Measurements from ENCODE around the gene FAM20B.

Gene FAM20B

GRCh38 chr1:179003512-179004066, 22.1 kb upstream of the FAM20B start:
- H3K27ac ChIP-seq (ENCODE audit: low read length) = no peak overlapping the region
- no peaks in the 10 kb centered on the region for H3K36me3 ChIP-seq (ENCODE audit: control insufficient read depth, low read depth, low read length)
- no peak overlapping the region for H3K4me3 ChIP-seq (ENCODE audit: low read length)
- H3K27me3 ChIP-seq (ENCODE audit: control insufficient read depth, insufficient read depth, low read length) = no peaks in the 10 kb centered on the region
- no peaks in the 10 kb centered on the region for H3K9me3 ChIP-seq (ENCODE audit: control insufficient read depth, low read depth, low read length)
- H3K4me1 ChIP-seq (ENCODE audit: control insufficient read depth, low read depth, low read length) = peaks cover 5% of the 10 kb centered on the region
- no peak overlapping the region for H3K9ac ChIP-seq (ENCODE audit: low read length)

- Histone ChIP-seq H3K4me3 (ENCODE audit: low read length) (no peak overlapping the region), H3K36me3 (ENCODE audit: control insufficient read depth, low read depth, low read length) (no peaks in the 10 kb centered on the region), H3K27ac (ENCODE audit: low read length) (no peak overlapping the region), H3K4me1 (ENCODE audit: control insufficient read depth, low read depth, low read length) (peaks cover 4% of the 10 kb centered on the region), H3K9me3 (ENCODE audit: control insufficient read depth, low read depth, low read length) (no peaks in the 10 kb centered on the region), H3K27me3 (ENCODE audit: control insufficient read depth, insufficient read depth, low read length) (no peaks in the 10 kb centered on the region), H3K9ac (ENCODE audit: low read length) (no peak overlapping the region)
Observed at GRCh38 chr1:179007233-179007632, 18.5 kb upstream of the FAM20B start.

- H3K27ac ChIP-seq (ENCODE audit: low read length) = no peak overlapping the region
- no peaks in the 10 kb centered on the region for H3K4me1 ChIP-seq (ENCODE audit: control insufficient read depth, low read depth, low read length)
- H3K27me3 ChIP-seq (ENCODE audit: control insufficient read depth, insufficient read depth, low read length) = no peaks in the 10 kb centered on the region
- no peaks in the 10 kb centered on the region for H3K9me3 ChIP-seq (ENCODE audit: control insufficient read depth, low read depth, low read length)
- no peak overlapping the region for H3K4me3 ChIP-seq (ENCODE audit: low read length)
- H3K9ac ChIP-seq (ENCODE audit: low read length) = no peak overlapping the region
- no peaks in the 10 kb centered on the region for H3K36me3 ChIP-seq (ENCODE audit: control insufficient read depth, low read depth, low read length)
Observed at GRCh38 chr1:179010671-179011070, 15.0 kb upstream of the FAM20B start.

GRCh38 chr1:179012038-179012437, 13.7 kb upstream of the FAM20B start:
- no peaks in the 10 kb centered on the region for H3K36me3 ChIP-seq (ENCODE audit: control insufficient read depth, low read depth, low read length)
- no peaks in the 10 kb centered on the region for H3K27me3 ChIP-seq (ENCODE audit: control insufficient read depth, insufficient read depth, low read length)
- no peaks in the 10 kb centered on the region for H3K4me1 ChIP-seq (ENCODE audit: control insufficient read depth, low read depth, low read length)
- H3K27ac ChIP-seq (ENCODE audit: low read length) = no peak overlapping the region
- no peak overlapping the region for H3K9ac ChIP-seq (ENCODE audit: low read length)
- H3K4me3 ChIP-seq (ENCODE audit: low read length) = no peak overlapping the region
- no peaks in the 10 kb centered on the region for H3K9me3 ChIP-seq (ENCODE audit: control insufficient read depth, low read depth, low read length)

GRCh38 chr1:179014123-179014522, 11.6 kb upstream of the FAM20B start:
- H3K9ac ChIP-seq (ENCODE audit: low read length) = no peak overlapping the region
- H3K9me3 ChIP-seq (ENCODE audit: control insufficient read depth, low read depth, low read length) = no peaks in the 10 kb centered on the region
- H3K27me3 ChIP-seq (ENCODE audit: control insufficient read depth, insufficient read depth, low read length) = no peaks in the 10 kb centered on the region

GRCh38 chr1:179015396-179015795, 10.3 kb upstream of the FAM20B start:
- H3K27me3 ChIP-seq (ENCODE audit: control insufficient read depth, insufficient read depth, low read length) = no peaks in the 10 kb centered on the region
- no peak overlapping the region for H3K27ac ChIP-seq (ENCODE audit: low read length)
- H3K9me3 ChIP-seq (ENCODE audit: control insufficient read depth, low read depth, low read length) = no peaks in the 10 kb centered on the region
- no peak overlapping the region for H3K9ac ChIP-seq (ENCODE audit: low read length)
- H3K4me3 ChIP-seq (ENCODE audit: low read length) = no peak overlapping the region
- no peaks in the 10 kb centered on the region for H3K36me3 ChIP-seq (ENCODE audit: control insufficient read depth, low read depth, low read length)
- no peaks in the 10 kb centered on the region for H3K4me1 ChIP-seq (ENCODE audit: control insufficient read depth, low read depth, low read length)

More at GRCh38 chr1:179014123-179014522, 11.6 kb upstream of the FAM20B start:
- Histone ChIP-seq H3K4me3 (ENCODE audit: low read length) (no peak overlapping the region), H3K36me3 (ENCODE audit: control insufficient read depth, low read depth, low read length) (no peaks in the 10 kb centered on the region), H3K27ac (ENCODE audit: low read length) (no peak overlapping the region), H3K4me1 (ENCODE audit: control insufficient read depth, low read depth, low read length) (no peaks in the 10 kb centered on the region)

GRCh38 chr1:179016706-179017382, 8.8 kb upstream of the FAM20B start:
- Histone ChIP-seq H3K9ac (ENCODE audit: low read length) (no peak overlapping the region), H3K4me1 (ENCODE audit: control insufficient read depth, low read depth, low read length) (no peaks in the 10 kb centered on the region), H3K9me3 (ENCODE audit: control insufficient read depth, low read depth, low read length) (no peaks in the 10 kb centered on the region), H3K4me3 (ENCODE audit: low read length) (no peak overlapping the region), H3K27me3 (ENCODE audit: control insufficient read depth, insufficient read depth, low read length) (no peaks in the 10 kb centered on the region), H3K36me3 (ENCODE audit: control insufficient read depth, low read depth, low read length) (no peaks in the 10 kb centered on the region), H3K27ac (ENCODE audit: low read length) (no peak overlapping the region)

- no peak overlapping the region for H3K27ac ChIP-seq (ENCODE audit: low read length)
Observed at GRCh38 chr1:179017383-179018326, 8.0 kb upstream of the FAM20B start.

GRCh38 chr1:179021873-179022272, 3.8 kb upstream of the FAM20B start:
- Histone ChIP-seq H3K27ac (ENCODE audit: low read length) (no peak overlapping the region), H3K9me3 (ENCODE audit: control insufficient read depth, low read depth, low read length) (no peaks in the 10 kb centered on the region), H3K4me3 (ENCODE audit: low read length) (no peak overlapping the region), H3K36me3 (ENCODE audit: control insufficient read depth, low read depth, low read length) (no peaks in the 10 kb centered on the region), H3K4me1 (ENCODE audit: control insufficient read depth, low read depth, low read length) (peaks cover 3% of the 10 kb centered on the region), H3K27me3 (ENCODE audit: control insufficient read depth, insufficient read depth, low read length) (no peaks in the 10 kb centered on the region), H3K9ac (ENCODE audit: low read length) (no peak overlapping the region)

More at GRCh38 chr1:179017383-179018326, 8.0 kb upstream of the FAM20B start:
- Histone ChIP-seq H3K4me3 (ENCODE audit: low read length) (no peak overlapping the region), H3K27me3 (ENCODE audit: control insufficient read depth, insufficient read depth, low read length) (no peaks in the 10 kb centered on the region), H3K36me3 (ENCODE audit: control insufficient read depth, low read depth, low read length) (no peaks in the 10 kb centered on the region), H3K4me1 (ENCODE audit: control insufficient read depth, low read depth, low read length) (no peaks in the 10 kb centered on the region), H3K9me3 (ENCODE audit: control insufficient read depth, low read depth, low read length) (no peaks in the 10 kb centered on the region), H3K9ac (ENCODE audit: low read length) (no peak overlapping the region)

GRCh38 chr1:179023946-179024650, 1.6 kb upstream of the FAM20B start:
- H3K27ac ChIP-seq (ENCODE audit: low read length) = no peak overlapping the region
- no peak overlapping the region for H3K4me3 ChIP-seq (ENCODE audit: low read length)
- no peaks in the 10 kb centered on the region for H3K27me3 ChIP-seq (ENCODE audit: control insufficient read depth, insufficient read depth, low read length)
- H3K9ac ChIP-seq (ENCODE audit: low read length) = no peak overlapping the region
- H3K4me1 ChIP-seq (ENCODE audit: control insufficient read depth, low read depth, low read length) = peaks cover 16% of the 10 kb centered on the region
- no peaks in the 10 kb centered on the region for H3K9me3 ChIP-seq (ENCODE audit: control insufficient read depth, low read depth, low read length)
- no peaks in the 10 kb centered on the region for H3K36me3 ChIP-seq (ENCODE audit: control insufficient read depth, low read depth, low read length)

All from iPS-18a (cell line).